ENCODE data around the gene ANKS1B.

The ANKS1B gene

GRCh38 chr12:98873776-98874175 lies 1111.0 kb downstream of the ANKS1B start:
- TF ChIP-seq RAD21 (IDR thresholded peaks at IDR 0.05; ENCODE audit: low read depth) (no peak), TCF12 (IDR thresholded peaks at IDR 0.05; ENCODE audit: low read depth) (no peak), USF1 (IDR thresholded peaks at IDR 0.05) (no peak), REST (IDR thresholded peaks at IDR 0.05; ENCODE audit: low read depth) (no peak), NFIC (IDR thresholded peaks at IDR 0.05) (no peak), TEAD4 (IDR thresholded peaks at IDR 0.05) (no peak), ZBTB7A (IDR thresholded peaks at IDR 0.05; ENCODE audit: low read depth) (no peak), EP300 (IDR thresholded peaks at IDR 0.05; ENCODE audit: borderline replicate concordance) (no peak), CREB1 (IDR thresholded peaks at IDR 0.05; ENCODE audit: low read depth) (no peak), EGR1 (IDR thresholded peaks at IDR 0.05) (no peak), CEBPB (IDR thresholded peaks at IDR 0.05) (no peak), TAF1 (IDR thresholded peaks at IDR 0.05; ENCODE audit: low read depth) (no peak), YY1 (IDR thresholded peaks at IDR 0.05; ENCODE audit: low read depth) (no peak), MAX (IDR thresholded peaks at IDR 0.05) (no peak), FOXM1 (IDR thresholded peaks at IDR 0.05; ENCODE audit: borderline replicate concordance, low read depth) (no peak)

GRCh38 chr12:98870504-98870903 lies 1114.2 kb downstream of the ANKS1B start:
- TF ChIP-seq EP300 (IDR thresholded peaks at IDR 0.05; ENCODE audit: borderline replicate concordance): no peak
- TF ChIP-seq REST (IDR thresholded peaks at IDR 0.05; ENCODE audit: low read depth): no peak
- TF ChIP-seq YY1 (IDR thresholded peaks at IDR 0.05; ENCODE audit: low read depth): no peak
- no peak for TF ChIP-seq ZBTB7A (IDR thresholded peaks at IDR 0.05; ENCODE audit: low read depth)
- TF ChIP-seq RAD21 (IDR thresholded peaks at IDR 0.05; ENCODE audit: low read depth): no peak
- TF ChIP-seq MAX (IDR thresholded peaks at IDR 0.05): no peak
- TF ChIP-seq FOXM1 (IDR thresholded peaks at IDR 0.05; ENCODE audit: borderline replicate concordance, low read depth): no peak
- no peak for TF ChIP-seq TCF12 (IDR thresholded peaks at IDR 0.05; ENCODE audit: low read depth)
- no peak for TF ChIP-seq USF1 (IDR thresholded peaks at IDR 0.05)
- TF ChIP-seq CEBPB (IDR thresholded peaks at IDR 0.05): no peak
- TF ChIP-seq TEAD4 (IDR thresholded peaks at IDR 0.05): no peak
- no peak for TF ChIP-seq CREB1 (IDR thresholded peaks at IDR 0.05; ENCODE audit: low read depth)

GRCh38 chr12:98869886-98870503 lies 1114.7 kb downstream of the ANKS1B start:
- TF ChIP-seq TEAD4 (IDR thresholded peaks at IDR 0.05) (no peak), YY1 (IDR thresholded peaks at IDR 0.05; ENCODE audit: low read depth) (no peak), RAD21 (IDR thresholded peaks at IDR 0.05; ENCODE audit: low read depth) (no peak), FOXM1 (IDR thresholded peaks at IDR 0.05; ENCODE audit: borderline replicate concordance, low read depth) (no peak)

GRCh38 chr12:98868538-98868937 lies 1116.2 kb downstream of the ANKS1B start:
- TF ChIP-seq CEBPB (IDR thresholded peaks at IDR 0.05) (no peak), TAF1 (IDR thresholded peaks at IDR 0.05; ENCODE audit: low read depth) (no peak), TCF12 (IDR thresholded peaks at IDR 0.05; ENCODE audit: low read depth) (no peak), REST (IDR thresholded peaks at IDR 0.05; ENCODE audit: low read depth) (no peak), ZBTB7A (IDR thresholded peaks at IDR 0.05; ENCODE audit: low read depth) (no peak), EP300 (IDR thresholded peaks at IDR 0.05; ENCODE audit: borderline replicate concordance) (no peak), RAD21 (IDR thresholded peaks at IDR 0.05; ENCODE audit: low read depth) (no peak), NFIC (IDR thresholded peaks at IDR 0.05) (no peak), USF1 (IDR thresholded peaks at IDR 0.05) (no peak), MAX (IDR thresholded peaks at IDR 0.05) (no peak), TEAD4 (IDR thresholded peaks at IDR 0.05) (no peak), EGR1 (IDR thresholded peaks at IDR 0.05) (no peak), YY1 (IDR thresholded peaks at IDR 0.05; ENCODE audit: low read depth) (no peak), FOXM1 (IDR thresholded peaks at IDR 0.05; ENCODE audit: borderline replicate concordance, low read depth) (no peak), CREB1 (IDR thresholded peaks at IDR 0.05; ENCODE audit: low read depth) (no peak)
